GM20431 (cell line): ENCODE data around the gene SLC6A9.

ENCODE experiments used
- in situ Hi-C: fragments of 300-500 bp; cut with MseI, MboI; formaldehyde crosslinking; loops from one replicate; pipeline ENCODE4 v1.15.0; 2020; ENCODE audit warnings: low sequenced_read_pairs; ENCODE audit not compliant: unreplicated experiment

The SLC6A9 gene

DNA sequence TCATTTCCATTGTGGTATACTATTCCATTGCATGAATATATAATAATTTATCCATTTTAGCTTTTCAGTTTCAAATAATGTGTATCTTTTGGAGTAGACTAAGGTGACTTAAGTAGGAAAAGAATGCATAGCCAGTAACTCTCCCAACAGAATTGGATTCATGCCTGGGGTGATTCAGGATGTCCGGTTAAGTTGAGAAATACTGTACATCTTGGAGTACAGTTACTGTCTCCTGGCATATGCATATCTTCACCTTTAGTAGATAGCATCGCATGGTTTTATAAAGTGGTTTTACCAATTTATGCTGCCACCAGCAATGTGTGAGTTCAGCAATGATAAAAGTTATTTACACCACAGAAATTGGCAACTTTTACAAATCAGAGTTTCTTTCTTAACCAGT lies 18.6 kb upstream of the SLC6A9 start:
- in situ Hi-C loops, result no loop called here

DNA sequence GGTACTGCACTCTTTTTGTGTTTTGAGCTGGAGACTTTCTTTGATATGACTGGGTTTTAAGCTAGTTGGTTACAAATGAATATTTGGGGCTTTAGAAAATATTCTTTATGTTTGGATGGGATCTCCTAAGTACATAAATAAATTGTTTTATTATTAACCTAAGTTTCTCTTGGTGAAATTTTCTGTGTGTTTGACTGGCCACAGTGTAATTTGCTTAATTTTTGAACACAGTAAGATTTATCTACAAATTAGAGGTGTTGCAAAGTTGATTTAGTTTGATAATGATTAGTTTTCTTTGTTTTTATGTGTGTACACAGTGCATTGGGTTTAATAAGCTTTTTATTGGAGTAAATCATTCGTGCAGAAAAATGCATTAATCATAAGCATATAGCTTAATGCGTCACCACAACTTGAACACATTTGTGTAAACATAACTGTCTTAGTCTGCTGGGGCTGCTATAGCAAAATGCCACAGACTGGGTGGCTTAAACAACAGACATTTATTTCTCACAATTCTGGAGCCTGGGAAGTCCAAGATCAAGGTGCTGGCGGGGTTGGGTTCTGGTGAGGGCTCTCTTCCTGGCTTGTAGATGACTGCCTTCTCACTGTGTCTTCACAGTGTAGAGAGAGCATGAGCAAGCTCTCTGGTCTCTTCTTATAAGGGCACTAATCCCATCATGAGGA lies 17.4 kb upstream of the SLC6A9 start:
- in situ Hi-C loops, result no loop called here

DNA sequence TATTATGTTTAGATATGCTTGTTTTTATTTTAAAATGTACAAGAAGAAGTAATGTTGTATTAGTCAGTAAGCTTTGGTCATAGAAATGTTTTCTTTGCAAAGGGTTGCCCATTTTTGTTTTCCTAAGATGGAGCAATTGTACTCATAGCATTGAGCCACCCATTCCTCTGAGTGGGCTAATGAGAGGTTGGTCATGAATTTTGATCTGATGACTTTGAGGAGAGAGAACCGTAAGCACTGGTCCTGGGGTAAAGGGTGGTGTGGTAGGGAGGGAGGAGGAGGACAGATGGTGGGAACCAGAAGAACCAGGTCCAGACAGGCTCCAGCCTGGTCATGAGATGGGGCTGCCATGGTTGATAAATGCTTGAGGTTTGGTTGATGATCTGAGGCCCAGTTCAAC lies 15.9 kb upstream of the SLC6A9 start:
- in situ Hi-C loops, result no loop called here

DNA sequence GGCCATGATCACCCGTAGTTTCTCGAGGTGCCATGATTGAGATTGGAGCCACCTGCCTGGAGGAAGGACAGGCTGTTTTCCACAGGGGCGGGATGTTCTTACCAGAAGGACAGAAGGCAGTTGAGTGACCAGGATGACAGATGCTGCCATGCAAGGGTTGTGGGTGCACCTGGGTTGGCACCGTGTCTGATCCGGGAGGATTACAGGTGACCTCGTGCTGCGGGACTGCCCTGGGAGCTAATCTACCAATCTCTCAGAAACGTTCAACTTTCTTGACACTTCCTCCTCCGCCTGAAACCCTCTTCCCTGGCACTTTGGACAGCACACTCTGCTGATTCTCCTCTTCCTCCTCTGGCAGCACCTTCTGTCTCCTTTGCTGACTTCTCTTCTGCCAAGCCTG lies 13.8 kb upstream of the SLC6A9 start:
- in situ Hi-C loops, result no loop called here

DNA sequence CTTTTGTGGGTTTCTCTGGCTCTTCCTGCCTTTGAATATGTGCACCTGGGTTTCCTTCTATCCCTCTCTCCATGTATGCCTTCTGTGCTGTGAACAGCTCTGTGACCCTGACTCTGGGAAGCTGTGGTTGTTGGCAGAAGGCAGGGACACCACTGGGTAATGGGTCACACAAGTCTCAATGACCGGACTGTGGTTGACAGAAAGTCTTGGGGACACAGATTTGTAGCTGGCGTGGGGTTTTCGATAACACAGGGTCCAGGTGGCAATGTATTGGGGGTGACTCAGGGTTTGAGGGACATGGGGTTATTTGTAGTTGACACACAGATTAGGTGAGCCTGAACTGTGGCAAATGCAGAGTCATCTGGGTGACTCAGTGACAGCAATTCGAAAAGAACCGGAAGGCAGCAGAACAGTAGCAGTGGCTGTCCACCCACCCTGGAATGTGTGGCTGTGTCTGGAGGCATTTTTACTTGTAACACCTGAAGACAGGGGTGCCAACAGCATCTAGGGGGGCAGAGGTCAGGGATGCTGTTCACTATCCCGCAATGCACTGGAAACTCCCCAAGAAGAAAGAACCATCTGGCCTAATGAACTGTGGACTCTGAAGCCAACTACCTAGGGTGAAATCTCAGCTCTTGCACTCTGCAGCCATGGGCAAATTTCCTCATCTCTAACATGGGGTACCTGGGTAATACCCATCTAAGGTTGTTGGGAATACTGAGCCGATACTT lies 13.0 kb upstream of the SLC6A9 start:
- in situ Hi-C loops, result no loop called here

DNA sequence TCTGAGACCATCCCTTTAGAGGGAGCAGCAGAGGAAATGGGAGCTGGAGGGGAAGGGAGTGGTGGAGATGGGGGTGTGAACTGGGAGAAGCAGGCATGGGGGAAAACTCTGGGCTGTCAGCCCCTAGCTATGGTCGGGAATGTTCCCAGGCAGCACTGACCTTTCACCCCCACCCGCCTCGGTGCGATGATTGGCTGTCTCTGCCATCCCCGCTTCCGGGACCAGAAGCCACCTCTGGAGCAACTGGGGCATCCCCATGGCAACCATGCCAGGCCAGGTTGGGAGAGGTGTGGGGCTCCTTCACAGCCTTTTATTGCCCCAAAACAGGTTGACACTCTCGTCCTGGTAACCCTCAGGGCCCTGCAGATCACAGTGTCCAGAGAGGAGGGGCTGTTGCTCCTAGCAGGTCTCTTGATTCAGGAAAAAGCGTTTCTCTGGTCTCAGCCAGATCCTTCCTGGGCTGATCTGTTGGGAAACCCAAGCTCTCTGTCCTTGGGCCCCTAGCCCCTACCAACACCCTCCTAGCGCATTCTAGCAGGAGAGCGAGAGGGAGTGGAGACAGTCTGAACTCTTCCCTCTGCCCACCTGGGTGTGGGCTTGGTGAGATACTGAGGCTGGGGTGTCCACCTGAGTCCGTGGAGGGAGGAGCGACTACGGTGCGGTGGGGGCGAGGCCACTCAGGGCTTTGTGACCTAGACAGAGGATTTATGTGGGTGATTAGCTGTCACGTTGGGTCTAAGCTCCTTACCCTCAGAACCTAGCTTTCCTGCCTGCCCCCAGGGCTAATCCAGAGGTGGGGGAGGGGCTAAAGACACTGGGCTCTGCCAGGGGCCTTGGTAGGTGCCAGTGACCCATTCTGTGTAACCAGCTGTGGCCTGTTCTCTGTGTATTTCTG lies 12.2 kb upstream of the SLC6A9 start:
- in situ Hi-C loops, result no loop called here

DNA sequence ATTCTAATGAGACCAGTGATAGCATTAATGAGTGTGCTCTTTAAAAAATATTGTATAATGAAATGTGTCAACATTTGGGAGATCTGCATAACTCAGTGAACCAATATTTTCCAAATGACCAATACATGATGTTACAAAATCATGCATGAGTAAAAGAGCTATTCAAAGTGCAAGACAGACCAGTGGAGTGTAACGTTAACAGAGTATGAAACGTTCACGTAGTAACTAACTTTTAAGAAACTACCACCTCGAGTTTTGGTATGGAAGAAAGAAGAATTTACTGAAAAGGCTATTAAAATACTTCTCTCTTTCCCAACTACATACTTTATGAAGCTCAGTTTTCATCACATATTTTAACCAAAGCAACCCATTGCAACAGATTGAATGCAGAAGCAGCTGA lies 9.6 kb upstream of the SLC6A9 start:
- in situ Hi-C loops, result no loop called here

DNA sequence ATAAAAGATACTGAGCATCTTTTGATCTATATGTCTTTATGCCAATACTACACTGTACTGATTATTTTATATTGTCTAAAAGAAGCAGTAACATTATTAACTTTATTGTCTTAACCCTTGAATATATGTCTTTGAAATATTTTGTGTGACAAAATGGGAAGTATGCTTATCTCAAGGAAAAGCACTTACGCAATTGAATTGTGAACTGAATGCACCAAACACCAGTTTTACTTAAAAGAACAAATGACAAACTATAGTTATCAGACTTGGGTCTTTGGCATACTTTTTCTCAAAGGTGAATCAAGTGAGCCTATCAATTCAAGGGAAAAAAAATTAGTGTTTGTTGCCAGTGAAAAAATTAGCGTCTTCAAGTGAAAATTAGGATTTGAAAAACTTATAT lies 9.2 kb upstream of the SLC6A9 start:
- in situ Hi-C loops, result no loop called here

DNA sequence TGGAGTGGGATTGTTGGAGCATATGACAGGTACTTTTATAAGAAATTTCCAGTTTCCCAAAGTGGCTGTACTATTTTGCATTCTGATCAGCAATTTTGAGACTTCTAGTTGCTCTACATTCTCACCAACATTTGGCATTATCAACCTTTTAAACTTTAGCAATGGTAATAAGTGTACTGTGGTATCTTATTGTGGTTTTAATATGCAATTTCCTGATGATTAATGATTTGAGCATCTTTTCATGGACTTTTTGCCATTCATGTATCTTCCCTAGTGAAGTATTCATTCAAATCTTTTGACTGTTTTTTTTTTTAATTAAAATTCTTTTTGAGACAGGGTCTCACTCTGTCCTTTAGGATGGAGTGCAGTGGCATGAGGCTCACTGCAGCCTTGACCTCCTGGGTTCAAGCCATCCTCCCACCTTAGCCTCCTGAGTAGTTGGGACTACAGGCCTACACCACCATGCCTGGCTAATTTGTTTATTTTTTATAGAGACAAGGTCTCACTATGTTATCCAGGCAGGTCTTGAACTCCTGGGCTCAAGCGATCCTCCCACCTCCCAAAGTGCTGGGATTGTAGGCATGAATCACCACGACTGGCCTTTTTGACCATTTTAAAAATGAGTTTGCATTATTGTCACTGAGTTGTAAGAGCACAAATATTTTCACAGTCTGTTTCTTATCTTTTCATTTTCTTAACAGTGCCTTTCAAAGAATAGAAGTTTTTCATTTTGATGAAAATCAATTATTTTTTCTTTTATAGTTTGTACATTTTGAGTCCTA lies 7.8 kb upstream of the SLC6A9 start:
- in situ Hi-C loops, result no loop called here

DNA sequence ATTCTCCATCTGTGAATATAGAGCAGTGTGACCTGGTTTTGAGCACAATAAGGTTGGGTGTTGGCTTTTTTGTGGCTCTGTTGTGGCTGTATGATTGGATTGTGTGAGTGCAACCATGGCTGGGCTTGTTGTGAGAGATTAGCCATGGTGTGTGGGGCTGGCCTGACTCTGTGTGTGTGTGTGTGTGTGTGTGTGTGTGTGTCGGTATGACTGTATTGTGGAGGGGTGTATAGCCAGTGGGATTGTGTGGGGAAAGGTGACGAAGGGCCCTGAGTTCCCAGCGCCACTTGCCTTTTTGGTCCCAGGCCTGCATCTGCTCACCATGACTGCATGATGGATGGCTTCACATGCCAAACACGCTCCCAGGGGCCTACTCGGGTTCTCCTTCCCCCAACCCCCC lies 5.9 kb upstream of the SLC6A9 start:
- in situ Hi-C loops, result no loop called here

DNA sequence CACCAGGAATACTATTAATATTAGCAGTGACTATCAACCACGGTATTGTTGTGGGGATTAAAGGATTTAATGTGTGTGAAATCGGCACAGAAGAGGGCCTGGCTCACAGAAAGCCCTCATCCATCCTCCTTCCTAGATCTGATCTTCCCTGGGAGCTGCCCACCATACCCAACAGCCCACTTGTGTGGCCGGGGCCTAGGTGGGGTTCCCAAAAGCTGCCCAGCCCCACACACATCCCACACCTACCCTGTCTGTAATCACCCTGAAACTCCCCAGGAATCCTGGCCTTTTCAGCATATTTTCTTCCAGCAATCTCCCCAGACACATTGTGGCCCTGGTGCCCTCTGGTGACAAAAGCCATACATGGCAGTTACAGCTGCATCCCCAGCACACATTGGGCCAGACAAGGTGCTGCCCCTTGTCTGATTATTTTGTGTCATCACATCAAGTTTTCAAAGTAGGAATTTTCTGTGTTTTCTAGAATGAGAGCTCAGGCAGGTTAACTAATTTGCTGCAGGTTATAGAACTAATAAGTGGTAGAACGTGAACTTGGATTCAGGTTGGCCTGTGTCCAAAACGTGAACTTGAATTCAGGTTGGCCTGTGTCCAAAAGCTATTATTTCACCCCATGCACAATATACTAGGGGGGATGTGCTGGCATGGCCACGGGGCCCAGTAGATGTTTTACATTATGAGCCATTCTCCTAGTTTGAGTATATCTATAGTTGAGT lies 5.3 kb upstream of the SLC6A9 start:
- in situ Hi-C loops, result no loop called here

DNA sequence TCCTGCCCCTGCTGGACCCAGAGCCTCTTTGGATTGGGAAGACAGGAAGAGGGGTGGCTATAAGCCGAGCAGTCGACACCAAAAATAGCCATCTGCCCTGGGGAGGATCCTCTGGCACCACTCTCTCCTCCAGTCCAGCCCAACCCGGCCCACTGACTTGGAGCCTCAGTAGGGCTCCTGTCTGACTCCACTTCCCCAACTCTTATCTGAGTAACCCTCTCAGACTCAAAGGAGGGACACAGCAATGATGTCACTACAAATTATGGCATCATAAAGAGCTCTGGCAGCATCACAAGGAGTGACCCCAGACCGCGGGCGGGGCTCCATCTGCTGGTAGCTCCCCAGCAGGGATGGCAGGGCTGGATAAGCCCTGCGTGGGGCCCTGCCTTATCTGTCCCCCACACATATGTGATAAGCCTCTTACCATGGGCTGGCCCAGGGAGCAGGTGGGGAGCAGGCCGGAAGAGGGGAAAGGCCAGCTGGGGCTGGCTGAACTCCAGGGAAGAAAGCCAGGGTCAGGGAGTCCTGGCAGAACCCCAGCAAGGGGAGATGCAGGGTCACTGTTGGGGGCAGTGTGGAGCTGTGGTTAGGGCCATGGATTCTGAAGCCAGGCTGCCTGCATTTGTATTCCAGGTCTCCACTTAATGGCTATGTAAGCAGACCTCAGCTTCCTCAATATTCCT lies 4.6 kb upstream of the SLC6A9 start:
- in situ Hi-C loops, result no loop called here

DNA sequence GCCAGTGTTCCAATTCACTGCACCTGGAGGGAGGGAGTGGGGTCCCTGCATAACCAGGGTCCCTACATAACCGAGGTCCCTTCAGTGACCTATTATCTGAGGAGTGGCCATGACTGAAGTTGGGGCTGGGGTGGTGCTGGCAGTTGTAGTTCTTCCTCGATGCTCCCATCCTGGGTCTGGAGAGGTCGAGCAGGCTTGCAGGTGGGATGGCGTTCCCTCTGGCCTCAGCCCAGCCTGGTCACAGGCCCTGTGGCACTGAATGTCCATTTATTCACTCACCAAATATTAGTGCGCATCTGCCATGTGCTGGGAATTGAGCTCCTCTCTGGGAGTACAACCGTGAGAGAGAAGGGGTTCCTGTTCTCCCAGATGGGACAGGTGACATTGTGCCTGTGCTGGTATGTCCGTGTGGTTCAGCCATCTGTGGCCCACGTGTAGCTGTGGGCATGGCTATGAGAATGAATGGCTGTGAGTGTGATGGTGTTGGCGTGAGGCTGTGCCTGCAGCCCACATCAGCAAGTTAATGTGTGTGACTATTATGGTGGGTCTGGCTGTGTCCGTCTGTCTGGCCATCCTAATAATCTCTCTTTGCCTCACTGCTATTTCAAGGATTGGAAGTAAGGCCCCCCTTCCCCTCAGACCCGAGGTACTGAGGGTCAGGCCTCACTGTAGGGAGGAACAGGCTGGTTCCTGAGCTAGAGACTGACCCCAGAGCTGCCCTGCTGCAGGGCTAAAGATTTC lies 3.9 kb upstream of the SLC6A9 start:
- in situ Hi-C loops, result no loop called here

DNA sequence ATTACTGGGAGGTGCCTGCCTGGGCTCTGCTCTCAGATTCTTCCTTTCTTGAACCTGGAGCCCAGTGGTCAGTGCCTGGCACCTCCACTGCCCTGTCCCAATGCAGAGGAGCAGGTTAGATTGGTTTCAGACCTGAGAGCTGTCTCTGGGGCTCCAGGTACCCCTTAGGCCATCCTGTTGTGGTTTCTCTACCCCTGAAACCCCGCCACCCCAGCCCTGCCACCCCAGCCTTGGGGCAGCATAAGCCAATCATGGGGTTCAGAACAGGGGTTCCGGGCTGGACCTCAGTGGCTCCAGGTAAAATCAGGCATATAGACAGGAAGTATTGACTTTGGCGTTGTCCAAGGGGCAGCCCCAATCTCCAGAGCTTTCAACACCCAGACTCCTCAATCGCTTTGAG lies 3.2 kb upstream of the SLC6A9 start:
- in situ Hi-C loops, result no loop called here

DNA sequence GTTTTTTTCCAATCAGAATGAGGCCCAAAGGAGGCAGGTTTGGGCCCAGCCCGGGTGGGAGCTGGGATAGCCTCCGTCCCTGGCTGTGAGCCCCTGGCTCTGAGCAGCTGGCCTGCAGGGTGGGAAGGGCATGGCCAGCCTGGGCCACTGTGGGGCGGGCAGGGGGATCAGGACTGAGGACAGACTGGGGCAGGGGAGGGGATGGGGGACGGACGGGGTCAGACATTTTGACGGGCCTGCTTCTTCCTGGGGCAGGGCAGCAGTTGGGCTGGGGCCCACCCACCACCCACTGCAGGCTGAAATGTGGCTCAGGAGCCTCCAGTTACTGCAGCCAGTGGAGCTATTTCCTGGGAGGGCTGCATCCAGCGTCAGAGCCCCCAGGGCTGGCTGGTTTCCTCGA lies 2.5 kb upstream of the SLC6A9 start:
- in situ Hi-C loops, result no loop called here

DNA sequence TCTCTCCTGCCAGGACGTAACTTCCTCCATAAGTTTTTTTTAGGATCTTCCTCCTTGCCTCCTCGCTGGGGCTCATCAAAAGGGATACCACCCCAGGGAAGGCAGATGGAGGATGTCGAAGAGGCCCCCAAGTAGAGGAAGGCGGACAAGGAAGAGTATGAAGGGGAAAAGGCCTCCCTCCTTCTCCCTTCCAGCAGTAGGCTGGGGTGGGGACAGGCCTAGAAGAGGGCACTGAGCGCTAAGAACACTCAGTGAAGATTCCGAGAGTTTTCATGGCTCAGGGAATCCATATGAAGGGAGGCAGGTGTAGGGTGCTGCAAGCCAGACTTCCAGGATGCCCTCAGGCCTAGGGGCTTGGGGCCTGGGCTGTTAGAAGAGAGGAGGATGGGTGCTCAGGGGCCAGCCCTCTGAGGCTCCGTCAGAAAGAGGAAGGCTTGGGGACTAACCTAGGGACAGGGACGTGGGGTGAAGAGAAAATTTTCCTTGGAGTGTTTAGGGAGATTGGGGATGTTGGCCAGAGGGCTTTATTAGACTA lies 1.8 kb upstream of the SLC6A9 start:
- in situ Hi-C loops, result no loop called here

DNA sequence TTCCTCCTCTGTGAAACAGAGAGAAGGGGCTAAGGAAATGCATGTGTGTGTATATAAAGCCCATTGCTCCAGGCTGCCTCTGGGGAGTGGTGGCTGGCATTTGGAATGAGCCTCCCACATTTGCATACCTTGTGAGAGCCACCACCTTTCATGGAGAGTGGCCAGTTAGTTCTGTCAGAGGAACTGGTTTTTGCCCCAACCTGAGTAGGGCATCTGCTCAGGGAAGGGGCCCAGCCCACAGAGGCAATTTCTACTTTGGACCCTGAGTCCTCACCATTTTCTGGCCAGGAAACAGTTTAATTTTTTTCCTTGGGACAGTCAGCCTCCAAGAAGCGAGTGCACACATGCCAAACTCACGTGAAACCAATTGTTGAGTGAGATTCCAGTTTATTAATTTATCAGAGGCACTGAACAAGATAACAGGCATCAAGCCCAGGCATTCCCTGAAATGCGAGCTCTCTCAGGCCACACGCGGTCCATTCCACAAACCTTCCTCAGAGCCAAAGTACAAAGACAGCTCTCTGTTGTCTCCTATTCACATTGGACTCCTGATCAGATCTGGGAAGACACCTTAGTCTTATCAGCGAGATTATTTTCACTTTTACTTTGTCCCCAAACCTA lies 1.0 kb upstream of the SLC6A9 start:
- in situ Hi-C loops, result no loop called here
